DMS114 treated with DMSO at 0.1 percent for 48 hours (cell line): ENCODE results near the gene PLXDC1.
A peak's percentile ranks its signal among the peaks of the same experiment; 100 is the strongest.

Experiments used
- DNase-seq: peaks from one replicate; lab custom pipeline; 2025; ENCODE audit not compliant: unreplicated experiment; lab: John Stamatoyannopoulos, UW

PLXDC1 gene

DNA sequence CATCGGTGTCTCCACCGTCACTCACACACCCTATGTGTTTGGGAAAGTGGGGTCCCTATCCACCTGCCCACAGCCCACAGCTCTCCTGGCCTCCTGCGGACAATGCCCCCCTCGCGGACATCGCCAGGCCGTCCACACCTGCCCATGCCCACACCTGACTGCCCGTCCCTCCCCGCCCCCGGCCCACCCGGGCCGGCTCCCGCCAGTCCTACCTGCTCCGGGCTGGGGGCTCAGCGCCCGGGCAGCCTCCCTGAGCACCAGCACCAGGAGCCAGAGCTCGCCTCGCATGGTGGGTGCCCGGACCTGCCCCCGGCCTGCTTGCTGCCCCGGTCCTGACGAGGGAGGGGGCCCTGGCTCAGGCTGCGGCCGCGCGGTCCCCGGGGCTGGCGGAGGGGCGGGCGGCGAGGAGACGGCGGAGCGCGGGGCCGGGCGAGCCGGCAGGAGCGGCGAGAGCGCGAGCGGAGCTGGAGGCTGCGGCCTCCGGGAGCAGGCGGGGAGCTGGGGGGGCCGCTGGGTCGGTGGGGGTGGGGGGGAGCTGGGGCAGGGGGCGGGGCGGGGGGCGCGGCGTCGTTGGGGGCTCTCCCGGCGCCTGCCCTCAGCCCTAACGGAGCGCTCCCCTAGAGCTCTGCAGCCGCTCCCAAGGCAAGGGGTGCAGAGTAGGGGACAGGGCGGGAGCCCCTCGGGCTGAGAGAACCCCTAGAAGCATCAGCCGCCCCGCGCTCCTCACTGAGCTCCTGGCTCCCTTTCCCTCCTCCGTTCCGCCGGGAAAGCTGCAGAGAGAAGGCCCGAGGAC lies at the start of gene PLXDC1:
Gene PLXDC1 (minus strand): TSS at position 488 of the 793 bp plus-strand sequence. CDS start 200 bp downstream, at position 288.
- no peak for DNase-seq

DNA sequence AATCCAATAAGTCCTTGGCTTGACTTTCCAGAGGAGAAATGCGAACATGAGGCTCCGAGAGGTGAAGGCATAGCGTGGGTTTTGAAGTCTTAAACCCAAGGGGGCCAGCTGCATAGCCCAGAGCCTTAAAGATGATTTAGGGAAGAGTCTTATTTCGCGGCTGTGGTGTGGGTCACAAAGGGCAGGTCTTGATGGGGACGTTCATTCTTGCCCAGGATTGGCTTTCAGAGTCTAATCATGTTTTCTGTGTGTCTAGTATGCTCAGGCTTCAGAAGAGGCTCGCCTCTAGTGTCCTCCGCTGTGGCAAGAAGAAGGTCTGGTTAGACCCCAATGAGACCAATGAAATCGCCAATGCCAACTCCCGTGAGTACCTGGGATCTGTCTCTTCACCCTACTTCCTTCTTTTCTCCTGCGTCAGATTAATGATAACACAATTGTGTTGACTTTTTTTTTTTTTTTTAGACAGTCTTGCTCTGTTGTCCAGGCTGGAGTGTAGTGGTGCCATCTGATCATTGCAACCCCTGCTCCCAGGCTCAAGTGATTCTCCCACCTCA lies 49.6 kb upstream of the PLXDC1 start:
- no peak for DNase-seq

DNA sequence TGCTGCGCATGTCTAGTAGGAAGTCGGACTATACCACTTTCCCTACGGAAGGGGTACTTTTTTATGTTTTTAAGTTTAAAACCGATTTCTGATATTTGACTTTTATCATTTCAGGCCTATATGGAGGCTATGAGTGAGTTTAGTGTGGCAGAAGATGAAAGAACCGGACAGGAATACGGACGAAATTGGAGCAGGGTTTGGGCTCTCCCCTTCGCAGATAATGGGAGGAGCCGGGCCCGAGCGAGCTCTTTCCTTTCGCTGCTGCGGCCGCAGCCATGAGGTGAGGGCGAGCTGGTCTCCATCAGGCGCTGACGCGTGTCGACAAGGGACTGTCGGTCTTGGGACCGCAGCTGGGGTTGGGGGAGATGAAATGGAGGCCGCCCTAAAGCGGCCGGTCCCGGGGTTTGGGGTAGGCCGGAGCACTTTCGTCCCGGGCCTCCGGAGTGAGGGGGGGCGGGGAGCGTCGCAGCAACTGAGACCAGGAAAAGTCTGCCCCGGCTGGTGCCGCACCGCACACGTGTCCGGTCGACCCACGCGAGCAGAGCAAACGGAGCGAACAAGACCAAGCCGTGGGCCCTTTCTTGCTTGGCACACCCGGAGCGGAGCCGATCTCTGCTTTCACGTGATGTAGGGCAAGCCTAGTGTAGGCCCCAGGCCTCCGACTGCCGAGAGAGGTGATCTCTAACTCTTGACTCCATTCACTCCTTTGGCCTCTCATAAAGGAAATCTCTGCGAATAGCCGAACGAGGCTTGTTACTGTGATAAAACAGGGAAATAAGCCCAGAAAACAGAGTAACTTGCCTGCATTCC lies 48.8 kb upstream of the PLXDC1 start, which contains the start of gene RPL19:
Gene RPL19 (plus strand): TSS at position 214 of the 810 bp plus-strand sequence. CDS start 62 bp downstream, at position 276.
- no peak for DNase-seq

DNA sequence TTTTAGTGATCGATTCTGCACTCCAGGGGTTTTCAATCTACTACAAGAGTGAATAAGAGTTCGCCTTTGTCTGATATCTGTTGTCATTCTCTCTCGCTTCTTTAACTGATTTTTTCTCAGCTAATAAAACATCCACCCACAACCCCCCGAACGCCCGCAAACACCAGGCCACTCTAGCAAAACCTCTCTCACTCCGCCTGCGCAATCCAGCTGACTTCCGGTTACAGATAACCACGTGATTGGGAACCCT lies 48.3 kb upstream of the PLXDC1 start:
- DNase-seq, result peak; percentile 93

DNA sequence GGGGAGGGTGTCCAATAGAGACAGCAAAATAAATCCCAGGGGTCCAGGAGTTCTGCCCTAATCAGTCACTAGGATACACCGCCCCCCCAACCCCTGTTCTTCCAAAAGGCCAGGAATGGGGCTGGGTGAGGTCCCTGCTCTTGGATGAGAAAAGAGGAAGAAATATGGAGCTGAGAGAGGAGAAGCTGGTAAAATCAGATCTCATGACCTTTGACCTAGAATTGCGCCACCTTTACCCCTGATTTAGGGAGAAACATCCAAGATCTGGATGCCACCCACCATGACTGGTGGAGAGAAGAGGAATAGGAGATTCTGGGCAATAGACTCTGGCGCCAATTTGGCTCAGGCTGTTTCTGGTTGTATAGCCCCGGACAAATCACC lies 46.7 kb upstream of the PLXDC1 start:
- no peak for DNase-seq

DNA sequence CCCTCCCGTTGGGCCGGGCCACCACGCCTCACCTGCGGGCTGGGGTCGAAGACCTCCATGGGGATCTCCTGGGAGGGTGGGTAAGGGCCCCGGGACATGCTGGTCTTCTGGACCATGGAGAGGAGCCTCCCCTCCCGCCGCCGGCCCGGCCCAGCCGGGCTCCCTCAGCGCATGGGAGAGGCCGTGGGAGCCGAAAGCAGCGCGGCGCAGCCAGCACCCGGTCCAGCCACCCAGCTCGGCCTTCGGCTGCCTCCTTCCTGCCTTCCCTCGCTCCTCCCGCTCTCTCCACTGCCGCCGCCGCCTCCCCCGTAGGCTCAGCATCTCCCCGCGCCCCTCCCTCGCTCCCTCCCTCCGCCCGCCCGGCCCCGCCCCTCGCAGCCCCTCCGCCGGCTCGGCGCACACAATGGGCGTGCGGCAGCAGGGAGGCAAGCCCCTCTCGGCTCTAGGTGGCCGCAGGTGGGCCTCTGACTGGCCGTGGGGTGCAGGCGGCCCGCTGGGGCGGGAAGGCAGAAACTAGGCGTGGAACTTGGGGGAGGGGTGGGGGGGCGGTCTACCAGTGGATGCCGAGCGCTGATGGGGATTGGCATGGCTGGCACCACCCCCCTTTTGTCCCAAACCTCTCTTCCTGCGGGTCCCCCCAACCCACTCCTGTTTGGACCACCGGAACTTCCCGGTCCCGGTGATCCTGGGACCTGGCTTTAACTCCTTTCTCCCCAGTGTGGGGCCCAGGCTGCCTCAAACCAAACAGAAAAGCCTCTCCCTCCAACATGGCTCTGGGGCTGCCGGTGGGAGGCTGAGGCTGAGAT lies 46.1 kb upstream of the PLXDC1 start, which contains the start of gene CACNB1:
Gene CACNB1 (minus strand): TSS at position 290 of the 806 bp plus-strand sequence. CDS start 174 bp downstream, at position 116.
- DNase-seq, result peak; percentile 66

DNA sequence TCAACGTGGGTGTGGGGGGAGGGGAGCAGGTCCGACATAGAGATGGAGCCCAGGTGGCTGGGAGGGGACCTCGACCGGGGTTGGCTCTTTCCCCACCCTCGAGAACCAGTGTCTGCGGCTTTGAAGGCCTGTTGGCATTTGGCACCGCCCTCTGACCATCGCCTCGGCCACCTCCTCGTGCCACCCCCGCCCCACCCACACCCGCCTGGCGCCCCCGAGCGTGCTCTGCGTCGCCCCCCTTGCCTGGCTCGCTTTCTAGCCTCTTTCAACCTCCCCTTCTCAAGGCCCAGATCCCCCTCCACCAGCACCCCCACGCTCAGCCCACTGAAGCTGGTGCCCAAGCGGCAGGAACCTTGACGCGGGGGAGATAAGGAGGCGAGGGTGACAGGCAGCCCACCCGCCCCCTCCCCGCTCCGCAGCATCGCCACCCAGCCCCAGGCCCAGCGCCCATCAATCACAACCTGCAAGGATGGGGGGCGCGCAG lies 45.4 kb upstream of the PLXDC1 start:
- DNase-seq, result no peak

DNA sequence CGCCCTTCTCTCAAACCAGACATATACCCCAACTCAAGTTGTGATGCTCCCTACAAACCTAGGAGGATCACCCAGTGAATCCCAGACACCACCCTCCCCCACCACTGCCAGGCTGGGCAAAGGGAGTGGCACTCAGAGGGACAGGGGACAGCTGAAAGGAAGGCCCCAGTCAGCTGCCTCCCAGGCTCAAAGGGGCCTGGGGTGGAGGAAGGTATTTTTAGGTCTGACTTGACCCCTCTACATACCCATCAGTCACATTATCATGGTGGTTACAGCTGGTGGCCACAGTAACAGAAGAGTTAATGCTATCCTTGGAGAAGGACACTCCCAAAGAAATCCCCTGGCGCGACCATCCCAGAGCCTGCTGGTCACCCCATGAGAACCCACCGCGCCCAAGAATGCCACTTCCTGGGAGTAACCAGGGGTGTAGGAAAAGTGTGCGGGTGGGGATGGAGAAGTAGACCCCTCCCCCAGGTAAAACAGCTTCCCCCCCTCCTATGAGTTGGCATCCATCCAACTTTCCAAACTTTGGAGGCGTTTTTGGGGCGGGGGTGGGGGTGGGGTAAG lies 44.9 kb upstream of the PLXDC1 start:
- no peak for DNase-seq

DNA sequence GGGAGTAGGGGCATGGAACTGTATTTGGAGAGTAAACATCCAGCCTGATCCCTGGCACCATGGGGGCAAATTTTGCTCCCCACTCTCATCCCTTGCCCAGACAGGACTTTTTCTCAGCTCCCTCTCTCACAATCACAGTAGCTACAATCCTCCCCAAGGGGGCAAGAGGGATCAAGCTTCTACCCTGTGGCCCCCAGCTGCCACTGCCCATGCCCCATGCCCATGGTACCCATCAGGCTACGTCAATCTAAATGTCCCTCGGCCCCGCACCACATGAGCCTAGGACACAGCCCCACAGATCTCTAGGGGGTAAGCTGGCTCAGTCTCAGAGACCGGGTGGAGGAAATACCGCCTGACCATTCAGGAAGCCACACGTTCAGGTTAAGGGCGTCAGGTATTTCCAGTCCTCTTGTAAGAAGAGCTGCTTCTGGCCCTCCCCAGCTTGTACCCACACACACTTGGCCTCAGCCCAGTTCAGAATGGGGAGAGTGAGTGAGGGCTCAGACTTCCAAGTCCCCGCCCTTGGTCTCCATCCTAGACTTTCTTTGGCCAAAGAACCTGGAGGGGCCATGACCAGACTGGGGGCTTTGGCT lies 44.2 kb upstream of the PLXDC1 start:
- DNase-seq, result no peak

DNA sequence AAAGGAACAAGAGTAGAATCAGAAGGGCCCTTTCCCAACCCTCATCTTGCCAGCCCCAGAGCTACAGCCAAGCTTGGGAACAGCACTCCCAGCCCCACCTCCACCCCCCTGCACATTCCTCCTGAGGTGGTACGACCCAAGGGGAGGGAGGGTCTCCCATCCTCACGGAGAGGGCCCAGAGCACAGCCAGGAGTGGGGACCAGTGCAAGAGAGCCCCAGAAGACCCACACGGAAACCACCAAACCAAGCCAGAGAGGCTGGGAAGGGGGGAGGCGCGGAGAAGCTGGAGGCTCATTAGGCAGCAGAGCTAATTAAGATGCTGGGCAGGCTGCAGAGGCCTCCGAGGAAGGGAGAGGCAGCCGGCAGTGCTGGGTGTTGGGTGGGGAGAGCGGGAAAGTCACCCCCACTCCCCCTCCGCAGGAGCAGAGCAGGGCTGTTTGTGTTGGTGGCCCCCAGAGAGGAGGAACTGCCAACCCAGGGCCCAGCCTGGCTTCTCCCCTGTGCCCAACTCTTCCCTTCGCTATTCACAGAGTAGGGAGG lies 43.6 kb upstream of the PLXDC1 start:
- DNase-seq, result no peak

DNA sequence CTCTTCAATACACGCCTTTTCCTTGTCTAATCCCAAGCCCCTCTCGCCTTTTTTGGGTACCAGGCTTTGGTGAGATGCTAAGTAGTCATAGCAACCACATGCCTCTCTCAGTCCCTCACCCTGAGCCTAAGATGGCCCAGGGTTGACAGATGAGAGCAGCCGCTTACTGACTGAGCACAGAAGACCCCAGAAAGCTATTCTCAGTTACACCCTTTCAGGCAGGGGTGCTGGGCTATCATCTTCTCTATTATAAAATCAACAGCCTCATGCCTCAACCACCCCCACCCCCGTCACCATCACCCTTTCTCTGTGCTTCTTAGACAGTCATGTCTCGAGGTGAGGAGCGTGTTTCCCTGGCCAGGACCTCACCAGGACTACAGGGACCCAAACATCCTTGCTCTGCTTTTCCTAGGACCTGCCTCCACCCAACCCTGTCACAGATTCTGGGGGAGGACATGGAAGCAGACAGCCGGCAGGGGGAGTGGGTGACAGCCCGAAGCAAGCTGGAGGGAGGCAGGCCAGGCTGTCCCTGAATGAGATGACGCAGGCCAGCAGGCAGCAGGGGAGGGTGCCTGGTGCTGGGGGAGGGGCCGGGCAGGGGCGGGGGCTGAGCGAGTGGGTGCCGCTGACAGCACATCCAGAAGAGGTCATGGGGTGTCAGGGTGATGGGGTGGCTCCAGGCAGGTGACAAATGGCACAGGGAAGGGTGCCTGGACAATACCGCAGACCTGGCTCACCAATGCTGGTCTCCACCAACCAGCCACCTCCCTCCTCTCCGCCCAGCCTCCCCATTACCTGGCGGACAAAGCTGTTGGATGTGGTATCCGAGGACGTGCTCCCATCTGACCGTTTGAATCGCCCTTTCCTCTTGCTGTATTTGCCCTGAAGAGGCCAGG lies 42.9 kb upstream of the PLXDC1 start:
- peak; percentile 52 for DNase-seq

DNA sequence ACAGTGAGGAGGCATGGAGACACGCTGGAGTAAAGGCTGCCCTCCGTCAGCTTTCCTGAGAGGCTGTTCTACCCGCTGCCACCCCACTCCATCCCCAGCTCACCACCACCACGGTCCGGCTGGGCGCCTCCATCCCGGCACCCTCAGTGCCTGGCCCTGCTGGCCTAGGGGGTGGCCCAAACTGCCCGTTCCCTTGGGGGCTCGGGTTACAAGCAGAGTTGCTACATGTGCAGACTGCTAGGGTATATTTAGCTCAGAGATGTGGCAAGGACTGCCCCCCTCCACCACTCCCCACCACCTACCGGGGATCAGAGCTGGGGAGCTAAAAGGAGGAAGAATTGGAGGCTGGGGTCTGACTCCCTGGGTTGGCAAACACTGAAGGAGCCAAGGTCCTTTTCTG lies 41.9 kb upstream of the PLXDC1 start:
- DNase-seq, result no peak

DNA sequence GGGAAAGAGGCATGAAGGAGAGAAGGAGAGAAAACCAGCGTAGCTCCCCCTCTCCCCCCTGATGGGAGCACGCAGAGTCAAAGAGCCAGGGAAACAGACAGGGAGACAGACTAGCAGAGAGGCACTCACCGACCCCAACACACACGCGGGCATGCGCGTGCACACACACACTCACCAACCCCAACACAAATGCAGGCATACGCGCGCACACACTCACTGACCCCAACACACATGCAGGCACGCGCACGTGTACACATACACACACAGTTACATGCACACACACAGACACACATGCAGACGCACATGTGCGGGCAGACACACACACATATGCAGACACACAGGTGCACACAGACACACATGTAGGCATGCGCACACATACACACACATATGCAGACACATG lies 41.5 kb upstream of the PLXDC1 start:
- no peak for DNase-seq

DNA sequence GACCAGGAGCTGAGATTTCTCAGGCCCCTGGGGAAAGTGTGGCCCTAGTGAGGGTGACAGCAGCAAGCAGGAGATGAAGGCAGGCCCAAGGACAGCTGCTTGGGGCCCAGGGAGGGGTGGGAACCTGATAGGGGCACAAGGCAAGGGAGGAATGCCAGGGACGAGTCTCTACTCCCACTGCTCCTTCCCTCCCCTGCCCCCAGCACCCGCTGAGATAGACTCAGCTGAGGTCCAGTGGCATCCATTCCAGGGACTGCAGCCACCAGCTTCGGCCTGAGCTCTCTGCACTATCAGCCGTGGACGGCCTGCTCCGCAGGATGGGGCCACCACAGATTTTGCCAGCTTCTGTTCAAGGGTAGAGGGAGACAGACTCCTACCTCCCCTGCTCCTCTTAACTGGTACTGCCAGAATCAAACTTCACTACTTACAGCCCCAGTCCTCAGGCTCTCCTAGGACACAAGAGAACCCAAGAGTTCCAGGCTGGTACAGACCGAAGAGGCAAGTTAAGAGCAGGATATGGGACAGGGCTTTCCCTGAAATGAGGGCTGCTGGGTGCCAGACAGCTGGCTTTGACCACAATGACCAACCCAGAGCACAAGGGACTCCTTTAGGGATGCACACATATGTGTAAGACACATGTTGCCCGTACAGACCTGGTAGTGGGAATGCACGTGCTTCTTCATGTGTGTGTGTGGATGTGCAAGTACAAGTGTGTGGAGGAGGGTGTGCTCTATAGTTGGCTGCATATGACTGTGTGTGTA lies 40.5 kb upstream of the PLXDC1 start:
- DNase-seq, result no peak

DNA sequence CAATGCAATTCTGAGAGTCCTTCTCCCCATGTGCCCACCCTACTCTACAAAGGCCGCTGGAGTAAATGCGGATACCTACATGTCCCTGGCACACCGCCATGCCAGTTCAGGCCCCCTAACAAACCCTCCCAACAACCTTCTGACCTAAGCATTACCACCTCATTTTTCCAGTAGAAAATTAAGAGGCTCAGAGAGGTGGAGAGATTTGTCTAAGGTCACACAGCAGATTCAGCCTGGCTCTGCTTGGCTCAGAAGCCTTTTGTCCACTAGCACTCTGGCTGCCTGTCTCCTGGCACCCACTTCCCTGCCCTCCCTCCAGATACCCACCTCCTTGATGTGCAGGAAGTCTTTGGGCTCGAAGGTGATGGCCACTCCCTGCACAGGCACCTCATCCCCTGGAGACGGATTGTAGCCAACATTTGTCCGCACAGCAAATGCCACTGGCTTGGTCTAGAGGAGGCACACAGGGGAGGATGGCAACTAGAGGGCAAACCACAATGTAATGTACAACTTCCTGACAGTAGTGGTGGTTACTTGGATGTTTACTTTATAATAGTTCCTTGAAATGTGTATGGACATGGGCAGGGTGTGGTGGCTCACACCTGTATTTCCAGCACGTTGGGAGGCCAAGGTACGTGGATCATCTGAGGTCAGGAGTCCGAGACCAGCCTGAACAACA lies 35.9 kb upstream of the PLXDC1 start:
- no peak for DNase-seq

DNA sequence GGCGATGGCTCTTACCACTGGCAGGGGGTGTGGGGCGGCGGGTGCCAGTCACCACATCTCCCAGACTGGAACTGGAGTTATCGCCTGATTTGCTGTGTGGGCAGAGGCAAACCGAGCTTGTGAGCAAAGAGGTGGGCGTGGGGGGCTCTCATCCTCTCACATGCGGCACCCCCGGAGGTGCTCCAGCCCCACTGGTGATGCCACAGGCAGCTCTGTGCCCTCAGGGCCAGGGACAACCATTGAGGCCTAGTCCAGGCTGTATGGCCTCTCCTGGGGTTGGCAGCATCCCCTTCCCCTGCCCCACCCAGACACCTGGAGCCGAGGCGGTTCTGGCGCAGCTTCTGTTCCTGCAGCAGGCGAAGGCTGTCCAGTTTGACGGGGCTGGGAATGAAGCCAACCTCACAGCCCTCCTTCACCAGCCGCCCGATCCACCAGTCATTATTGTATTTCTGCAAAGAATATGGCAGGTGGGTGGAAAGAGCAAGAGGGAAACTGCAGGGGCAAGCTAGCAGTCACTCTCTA lies 35.1 kb upstream of the PLXDC1 start:
- DNase-seq, result no peak

DNA sequence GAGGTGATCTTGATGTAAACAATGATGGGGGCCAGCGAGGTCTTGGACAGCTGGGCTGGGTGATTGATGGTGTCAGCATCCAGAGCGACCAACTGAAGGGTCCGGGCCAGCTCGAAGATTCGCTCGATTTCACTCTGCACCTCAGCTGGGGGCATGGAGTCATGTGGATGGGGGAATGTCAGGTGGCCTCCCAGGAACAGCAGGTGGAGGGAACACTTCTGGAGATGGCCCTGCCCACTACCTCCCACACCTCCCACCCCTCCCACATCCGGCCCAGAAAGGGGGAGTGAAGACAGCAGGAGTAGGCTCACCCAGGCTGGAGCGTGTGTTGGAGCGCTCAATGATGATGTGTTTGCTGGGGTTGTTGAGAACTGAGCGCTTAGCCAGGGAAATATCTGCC lies 32.3 kb upstream of the PLXDC1 start:
- no peak for DNase-seq

DNA sequence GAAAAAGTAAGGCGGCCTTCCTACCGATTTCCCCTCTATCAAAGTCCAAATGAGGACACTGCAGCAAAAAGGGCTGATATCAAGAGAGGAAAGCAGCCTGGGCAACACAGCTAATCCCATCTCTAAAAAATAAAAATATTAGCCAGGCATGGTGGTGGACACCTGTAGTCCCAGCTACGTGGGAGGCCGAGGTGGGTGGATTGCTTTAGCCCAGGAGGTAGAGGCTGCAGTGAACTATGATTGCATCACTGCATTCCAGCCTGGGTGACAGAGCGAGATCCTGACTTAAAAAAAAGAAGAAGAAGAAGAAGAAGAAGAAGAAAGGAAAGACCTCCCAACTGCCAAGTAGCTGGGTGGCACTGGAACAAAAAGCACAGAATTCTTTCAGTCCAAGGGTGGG lies 31.6 kb upstream of the PLXDC1 start:
- DNase-seq, result no peak
